ENCODE measurements around the gene CACNA2D4. TPM values are rescaled to one million over a fixed set of nuclear protein-coding genes. Genes with fewer than 3 reads are reported as not detected.

Gene CACNA2D4
- total RNA-seq, 1 experiment from 2014 or later = not detected

DNA sequence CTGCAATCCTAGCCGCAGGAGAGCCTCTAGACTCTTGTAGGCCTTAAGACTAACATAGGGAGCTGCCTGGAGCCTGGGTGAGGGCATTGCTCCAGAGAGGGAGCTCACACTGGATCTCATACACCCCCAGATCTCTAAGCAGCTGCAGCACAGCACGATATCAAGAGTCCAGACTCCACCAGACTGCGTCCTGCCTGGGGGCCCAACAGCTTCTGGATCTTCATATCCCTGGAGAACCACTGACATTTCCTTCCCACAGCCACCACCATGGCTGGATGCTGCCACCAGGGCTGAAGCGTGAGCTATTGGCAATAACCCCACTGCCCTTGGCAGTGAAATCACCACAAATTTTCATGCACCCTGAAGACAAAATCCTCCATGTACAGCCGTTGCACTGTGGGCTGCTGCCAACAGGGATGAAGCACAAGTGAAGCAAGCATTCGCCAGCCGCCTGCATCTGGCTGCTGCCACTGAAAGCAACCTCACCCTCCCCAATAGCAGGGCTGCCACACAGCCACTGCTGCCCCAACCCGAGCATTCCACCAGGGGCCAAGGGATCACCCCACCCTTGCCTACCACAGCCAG, 28.2 kb downstream of the CACNA2D4 start:
- DNase-seq (ENCODE audit: extremely low read depth, low read depth) = no peak

DNA sequence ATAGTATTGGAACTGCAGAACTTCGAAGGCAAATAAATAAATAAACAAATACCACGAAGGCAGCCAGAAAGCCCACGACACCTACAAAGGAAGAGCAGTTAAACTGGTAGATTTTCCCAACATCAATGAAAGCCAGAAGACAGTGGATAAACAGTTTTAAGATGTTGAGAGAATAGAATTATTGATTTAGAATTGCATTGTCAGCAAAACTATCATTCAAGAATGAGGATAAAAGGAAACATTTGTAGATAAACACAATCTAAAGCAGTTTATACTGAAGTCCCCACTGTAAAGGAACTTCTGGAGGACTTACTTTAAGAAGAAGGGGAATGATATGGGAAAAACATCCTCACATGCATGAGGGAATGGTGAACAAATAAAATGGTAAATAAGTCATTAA, 29.5 kb downstream of the CACNA2D4 start:
- no peak for DNase-seq (ENCODE audit: extremely low read depth, low read depth)

DNA sequence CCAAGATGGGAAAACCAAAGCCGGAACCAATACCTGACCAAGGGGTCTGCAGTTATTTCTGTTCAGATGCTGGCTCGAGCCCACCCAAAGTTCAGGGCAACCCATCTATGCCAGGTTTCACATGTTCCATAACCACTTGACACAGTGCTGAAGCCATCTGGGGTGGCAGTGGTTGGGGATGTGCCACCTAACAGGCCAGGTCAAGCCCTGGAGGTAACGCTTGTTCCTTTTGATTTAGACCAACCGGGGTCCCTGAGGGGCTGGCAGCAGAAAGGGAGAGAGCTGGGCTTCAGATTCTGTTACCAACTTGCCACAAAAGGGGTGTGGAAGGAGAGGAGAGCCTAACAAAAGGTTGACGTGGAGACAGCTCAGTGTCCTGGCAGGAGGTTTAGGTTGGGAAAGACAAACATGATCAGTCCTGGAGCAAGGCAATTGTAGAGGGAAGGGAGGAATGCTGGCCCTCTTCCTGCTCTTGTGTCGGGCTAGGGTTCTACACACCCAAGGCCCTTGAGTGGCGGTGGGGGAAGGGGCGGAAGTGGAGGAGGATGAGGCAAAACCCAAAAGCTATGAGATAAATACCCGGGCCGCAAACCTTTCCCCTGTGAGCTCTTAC, 31.9 kb downstream of the CACNA2D4 start:
- no peak for DNase-seq (ENCODE audit: extremely low read depth, low read depth)

DNA sequence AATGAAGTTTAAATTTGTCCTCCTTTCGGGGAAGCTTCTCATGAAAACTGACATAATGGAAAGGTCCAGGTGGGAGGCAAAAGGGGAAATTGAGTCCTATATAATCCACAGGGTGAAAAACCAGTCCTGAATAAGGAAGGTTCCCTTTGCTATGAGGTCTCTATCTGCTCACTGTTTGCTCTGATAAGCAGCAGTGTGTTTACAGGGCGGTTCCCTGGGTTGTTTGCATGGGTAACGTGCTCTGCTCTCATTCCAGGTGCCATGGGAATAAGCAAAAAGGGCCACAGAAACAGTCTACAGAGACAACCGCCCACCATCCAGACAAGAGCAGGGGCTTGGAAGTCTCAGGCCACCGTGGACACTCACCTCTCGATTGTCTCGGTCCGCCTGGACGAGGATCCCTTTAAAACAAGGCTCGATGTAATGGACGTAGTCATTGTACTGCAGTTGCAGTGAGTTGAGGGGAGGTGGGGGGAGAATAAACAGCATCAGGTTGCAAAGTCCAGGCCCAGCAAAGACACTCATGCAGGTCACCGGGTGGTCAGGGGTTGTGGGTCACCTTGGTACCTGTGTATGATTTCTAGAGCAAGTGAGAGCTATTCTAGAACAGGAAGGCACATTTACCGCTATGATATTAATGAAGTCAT, 32.7 kb downstream of the CACNA2D4 start:
- DNase-seq (ENCODE audit: extremely low read depth, low read depth) = no peak

DNA sequence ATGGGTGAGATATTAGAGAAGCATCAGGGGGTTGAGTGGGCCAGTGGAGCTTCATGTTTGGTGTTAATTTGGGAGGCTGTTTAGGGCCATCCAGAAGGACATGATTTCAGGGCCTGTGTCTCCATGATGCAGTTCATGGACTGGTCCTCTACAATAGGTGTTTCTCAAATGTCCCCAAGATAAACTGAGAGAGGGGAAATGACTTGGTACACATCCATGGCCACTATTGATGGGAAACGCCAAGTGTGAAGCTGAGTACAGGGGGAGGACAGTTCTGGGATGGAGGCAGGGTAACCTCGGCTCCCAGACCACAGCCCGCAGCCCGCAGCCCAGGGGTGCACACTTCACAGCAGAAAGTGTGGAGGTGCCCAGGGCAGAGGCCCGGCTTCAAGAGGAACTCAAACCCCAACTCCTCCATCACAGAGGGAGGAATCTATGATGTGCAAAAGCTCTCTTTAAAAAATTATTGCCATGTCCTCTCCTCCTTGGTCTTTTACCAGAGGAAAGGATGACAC, 33.3 kb downstream of the CACNA2D4 start:
- no peak for DNase-seq (ENCODE audit: extremely low read depth, low read depth)

DNA sequence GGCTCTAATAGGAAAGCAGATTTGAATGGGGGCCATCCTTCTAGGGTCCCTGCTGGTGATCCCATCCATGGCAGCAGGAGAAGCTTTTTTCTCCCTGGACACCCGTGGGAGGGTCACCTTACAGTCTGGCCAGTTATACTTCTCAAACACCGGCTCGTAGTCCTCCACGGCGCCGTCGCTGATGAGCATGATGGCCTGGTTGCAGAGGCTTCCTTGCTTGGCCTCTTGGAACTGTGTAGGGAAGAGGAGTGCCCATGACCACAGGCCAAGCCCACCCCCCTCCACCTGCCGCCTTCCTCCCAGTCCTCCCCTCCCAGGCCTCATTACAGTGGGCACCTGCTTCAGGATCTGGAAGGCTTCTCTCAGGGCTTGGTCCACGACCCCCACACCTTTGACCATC, 33.8 kb downstream of the CACNA2D4 start:
- no peak for DNase-seq (ENCODE audit: extremely low read depth, low read depth)

DNA sequence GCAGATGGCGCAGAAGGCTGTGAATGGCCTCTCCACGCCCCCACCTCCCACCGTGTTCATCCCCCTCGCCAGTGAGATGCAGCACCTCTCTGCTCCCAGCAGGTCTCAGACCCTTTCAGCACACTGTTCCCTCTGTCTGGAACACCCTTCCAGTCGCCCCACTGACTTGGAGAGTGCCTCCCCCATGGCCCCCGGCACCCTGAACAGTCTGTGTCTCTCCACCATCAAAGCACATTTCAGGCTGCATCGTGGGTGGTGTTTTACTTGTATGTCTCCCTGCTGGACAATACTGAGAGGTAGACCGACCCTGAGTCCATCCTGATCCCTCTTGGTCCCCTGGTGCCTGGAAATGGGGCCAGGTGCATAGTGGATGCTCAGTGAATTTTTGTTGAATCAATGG, 34.9 kb downstream of the CACNA2D4 start:
- no peak for DNase-seq (ENCODE audit: extremely low read depth, low read depth)

DNA sequence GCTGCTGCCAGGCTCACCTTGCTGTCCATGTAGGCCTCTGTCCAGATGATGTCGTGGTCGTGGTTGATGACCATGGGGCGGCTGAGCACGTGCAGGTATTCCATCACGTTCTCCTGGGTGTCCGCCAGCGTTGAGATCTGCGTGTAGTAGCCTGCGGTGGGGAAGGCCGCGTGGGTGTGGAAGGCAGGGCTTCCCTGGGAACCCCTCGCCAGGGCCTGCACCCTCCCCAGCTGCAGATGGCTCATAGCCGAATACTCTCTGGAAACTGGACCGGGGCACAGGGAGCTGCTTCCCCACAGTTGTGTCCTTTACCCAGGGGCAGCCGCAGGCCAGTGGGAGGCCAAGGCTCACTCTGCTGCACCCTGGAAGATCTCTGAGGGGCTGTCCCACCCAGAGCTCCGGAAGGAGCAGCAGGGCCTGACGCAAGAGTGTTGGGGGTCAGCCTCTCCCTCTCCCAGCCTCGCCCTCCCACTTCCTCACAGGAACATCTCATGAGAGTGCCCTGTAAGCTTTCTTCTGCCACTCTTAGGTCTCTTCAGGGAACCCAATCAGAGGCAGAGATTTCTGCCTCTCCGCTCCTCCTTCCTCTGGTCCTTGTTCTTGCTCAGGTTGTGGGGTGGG, 35.5 kb downstream of the CACNA2D4 start:
- no peak for DNase-seq (ENCODE audit: extremely low read depth, low read depth)

DNA sequence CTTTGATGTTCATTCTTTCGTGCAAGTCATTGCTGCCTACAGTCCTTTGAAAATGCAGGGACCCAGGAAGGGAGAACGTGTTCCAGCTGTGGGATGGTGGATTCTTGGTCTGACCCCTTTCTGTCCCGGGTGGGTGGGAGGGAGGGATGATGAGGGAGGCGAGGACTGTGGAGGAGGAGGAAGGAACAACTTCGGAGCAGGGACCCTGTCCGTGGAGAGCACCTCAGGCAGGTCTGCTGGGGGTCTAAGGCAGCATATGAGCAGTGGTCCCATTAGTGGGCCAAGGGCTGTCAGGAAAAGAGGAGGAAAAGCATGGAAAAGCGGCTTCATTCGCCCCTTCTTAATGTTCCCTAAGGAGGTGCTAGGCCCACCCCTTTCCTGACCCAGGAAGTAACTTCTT, 36.0 kb downstream of the CACNA2D4 start:
- no peak for DNase-seq (ENCODE audit: extremely low read depth, low read depth)

DNA sequence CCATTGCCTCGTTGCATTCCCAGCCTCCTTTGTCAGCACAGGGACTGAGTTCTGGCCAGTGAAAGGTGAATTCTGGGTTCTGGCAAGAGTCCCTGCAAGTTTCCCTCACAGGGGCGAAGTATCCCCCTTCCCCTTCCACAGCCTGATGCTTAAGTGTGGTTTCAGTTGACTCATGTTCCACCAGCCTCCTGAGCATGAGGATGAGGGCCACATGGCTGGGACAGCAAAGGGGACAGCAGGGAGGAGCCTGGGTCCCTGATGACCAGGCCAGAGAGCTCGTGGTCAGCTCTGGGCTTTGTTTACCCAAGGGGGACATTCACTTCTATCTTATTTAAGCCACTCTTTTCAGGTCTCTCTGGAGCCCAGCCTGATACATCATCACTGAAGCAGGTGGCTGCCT, 36.5 kb downstream of the CACNA2D4 start:
- DNase-seq (ENCODE audit: extremely low read depth, low read depth) = no peak

DNA sequence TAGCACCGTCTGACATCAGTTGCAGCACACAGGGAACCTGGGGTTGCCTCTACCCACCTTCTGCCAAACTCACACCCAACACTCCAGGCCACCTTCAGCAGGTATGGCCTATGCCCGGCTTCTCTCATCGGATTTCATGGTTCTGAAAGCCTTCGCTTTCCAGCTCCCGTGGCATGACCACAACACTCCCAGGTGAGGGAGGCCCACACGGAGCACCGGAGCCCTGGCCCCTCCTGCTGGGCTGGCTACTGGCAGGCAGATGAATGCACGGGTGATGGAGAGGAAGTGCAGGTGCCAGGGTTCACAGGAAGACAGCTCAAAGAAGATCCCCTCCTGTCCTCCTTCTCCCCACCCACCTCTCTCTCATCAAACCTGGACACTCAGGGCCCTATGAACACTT, 37.2 kb downstream of the CACNA2D4 start:
- DNase-seq (ENCODE audit: extremely low read depth, low read depth) = no peak

DNA sequence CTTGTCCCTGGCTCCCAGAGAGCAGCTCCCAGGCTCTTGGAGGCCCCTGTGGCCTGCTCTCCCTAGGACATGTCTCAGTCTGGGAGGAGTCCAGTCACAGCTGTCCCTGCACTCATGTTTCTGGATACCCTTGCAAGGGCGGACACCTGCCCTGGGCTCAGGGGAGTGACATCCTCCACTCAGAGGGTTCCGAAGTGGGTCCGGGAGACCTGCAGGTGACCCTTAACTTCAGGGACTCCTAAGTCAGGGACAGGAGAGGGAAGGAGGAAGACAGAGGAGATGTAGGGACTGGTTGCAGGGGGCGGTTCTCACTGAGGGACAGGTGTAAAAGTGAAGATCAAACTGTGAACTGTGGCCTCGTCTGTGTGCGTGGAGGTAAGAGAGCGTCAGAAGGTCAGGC, 37.6 kb downstream of the CACNA2D4 start:
- no peak for DNase-seq (ENCODE audit: extremely low read depth, low read depth)

DNA sequence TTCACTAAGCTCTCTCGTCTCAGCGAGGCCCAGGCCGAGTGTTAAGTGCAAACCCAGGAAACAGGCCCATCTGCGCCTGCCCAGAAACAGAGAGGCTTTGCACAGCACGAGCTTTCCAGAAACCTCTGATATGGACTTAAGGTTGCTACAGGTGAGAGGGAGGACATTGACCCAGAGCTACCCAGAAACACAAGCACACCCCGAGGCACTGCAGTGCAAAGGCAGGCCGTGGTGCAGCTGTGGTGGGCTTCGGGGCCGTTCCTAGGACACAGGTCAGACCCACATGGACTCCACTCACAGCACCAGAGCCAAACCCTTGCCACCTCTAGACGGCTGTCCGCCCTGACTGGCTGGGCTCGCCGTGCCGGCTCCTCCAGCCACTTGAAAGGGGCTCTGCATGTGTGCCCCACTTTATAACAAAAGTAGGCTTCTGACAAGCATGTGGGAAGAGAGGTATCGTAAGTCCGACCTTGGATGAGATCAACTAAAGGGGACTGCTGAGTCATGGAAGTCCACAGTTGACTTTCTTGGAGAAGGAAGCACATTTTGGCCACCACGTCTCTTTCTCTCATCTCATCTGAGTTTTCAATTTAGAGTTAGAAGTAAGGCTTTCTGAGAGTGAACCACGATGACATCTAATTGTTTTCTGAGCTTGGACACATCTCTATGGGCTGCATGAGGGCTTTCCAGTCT, 38.2 kb downstream of the CACNA2D4 start:
- no peak for DNase-seq (ENCODE audit: extremely low read depth, low read depth)

DNA sequence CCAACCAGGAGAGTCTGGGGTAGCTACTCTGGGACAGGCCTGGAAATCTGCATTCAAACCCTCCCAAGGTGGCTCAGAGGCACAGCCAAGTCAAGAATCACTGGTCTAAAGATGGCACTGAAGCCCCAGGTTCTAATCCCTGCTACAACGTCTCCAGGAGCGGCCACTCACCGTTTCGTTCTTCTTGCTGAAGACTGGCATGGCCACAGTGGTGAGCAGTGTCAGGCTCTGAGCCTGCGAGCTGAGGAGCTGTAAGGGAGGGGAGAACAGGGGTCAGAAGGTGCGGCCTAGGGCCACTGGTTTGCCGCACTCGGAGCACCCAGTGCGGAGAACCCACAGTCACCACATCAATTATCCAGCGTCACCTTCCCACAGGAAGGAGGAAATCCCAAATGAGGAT, 38.8 kb downstream of the CACNA2D4 start:
- no peak for DNase-seq (ENCODE audit: extremely low read depth, low read depth)

DNA sequence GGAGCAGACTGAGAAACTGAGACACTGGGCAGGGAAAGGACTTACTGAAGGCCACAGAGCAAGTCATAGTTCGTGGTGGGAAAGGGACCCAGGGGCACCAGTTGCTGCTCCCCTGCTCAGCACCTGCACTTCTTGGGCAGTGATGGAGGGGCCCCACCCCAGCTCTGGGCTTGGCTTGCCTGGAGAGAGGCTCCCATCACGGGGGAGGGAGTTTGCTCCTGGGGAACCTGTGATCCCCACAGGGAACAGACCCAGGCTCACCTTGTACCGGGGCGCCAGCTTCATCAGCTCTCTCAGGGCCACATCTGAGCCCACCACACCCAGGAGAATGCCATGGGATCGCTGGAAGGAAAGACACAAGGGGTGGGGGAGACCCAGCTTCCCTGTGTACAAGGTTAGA, 39.8 kb downstream of the CACNA2D4 start:
- DNase-seq (ENCODE audit: extremely low read depth, low read depth) = no peak

DNA sequence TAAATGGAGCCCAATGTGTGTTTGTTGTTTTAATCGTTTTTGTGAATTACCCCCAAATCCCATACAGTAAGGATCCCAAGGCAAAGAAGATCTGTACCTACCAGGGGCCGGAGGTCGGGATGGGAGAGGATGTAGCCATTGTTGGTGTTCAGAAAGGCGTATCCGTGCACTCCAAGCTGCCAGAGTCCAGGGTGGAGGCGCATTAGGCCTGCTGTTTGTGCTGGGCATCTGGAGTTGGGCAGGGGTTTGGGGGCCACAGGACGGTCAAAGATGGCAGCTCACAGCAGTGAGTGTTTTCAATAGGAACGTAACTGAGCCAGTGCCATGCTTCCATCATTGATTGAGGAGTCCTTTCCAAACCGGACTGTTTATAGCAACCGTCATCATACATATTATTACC, 40.2 kb downstream of the CACNA2D4 start:
- DNase-seq (ENCODE audit: extremely low read depth, low read depth) = no peak

DNA sequence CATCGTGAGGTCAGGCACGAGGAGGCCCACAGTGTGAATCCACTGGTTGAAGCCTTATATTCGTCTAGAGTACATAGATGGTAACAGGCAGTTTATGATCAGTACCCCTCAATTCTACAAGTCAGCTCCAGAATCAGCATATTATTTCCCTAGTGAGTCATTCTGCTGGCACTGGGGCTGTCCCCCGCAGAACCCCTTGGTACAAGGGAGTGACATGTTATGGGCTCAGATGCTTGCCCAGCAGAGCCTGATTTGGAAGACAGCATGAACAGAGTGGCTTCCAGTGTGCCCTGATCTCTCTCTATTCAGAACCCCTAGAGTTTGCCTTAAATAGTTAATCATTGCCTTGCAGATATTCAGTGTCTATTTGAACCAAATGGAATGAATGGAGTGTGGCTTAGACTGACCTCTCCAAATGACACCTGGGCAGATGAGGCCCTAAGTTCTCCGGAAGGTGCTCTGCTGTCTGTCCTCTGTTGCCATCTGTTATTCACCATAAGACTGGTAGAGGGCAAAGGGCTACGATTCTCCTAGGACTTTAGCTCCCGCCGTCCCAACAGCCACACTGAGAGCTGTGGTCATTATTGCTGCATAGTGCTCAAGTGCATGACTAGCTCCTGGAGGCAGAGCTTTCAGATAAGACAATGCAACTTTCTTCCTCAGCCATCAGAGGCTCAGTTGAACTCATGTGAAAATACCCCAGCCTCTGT, 41.1 kb downstream of the CACNA2D4 start:
- no peak for DNase-seq (ENCODE audit: extremely low read depth, low read depth)

DNA sequence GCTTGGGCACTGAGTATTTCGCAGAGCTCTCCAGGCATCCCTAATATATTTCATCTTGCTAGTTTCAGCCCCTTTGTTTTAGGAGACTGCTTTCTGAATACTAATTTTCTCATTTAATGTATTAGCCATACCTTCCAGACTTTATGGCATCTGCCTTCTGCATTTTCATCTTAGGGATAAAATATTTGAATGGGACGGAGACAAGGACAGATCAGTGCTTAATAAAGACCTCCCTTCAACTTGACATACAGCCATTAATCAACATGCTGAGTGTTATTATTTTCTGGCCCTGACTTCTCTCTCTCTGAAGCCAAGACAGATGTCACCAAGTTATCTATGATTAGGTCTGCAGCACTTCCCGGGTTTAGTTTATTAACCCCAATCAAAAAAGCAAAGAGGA, 42.4 kb downstream of the CACNA2D4 start:
- no peak for DNase-seq (ENCODE audit: extremely low read depth, low read depth)

DNA sequence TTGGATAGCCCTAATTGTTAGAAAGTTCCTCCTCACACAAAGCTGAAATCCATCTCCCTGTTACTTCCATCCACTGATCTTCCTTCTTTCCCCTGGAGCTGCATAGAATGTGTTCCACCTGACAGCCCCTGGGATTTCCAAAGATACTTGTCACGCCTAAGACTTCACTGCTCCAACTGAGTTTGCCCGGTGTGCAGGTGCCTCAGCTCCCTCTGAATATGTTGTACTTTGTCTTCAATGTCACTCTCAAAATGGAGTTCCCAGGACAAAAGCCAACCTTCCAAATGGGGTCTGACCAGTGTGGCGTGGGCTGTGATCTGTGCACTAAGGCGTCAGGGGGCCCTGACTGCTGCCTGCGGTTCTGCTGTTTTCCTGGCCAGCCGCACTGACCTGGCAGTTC, 42.8 kb downstream of the CACNA2D4 start:
- DNase-seq (ENCODE audit: extremely low read depth, low read depth) = no peak

All from NCI-H460 (cell line).